DOHH2 (cell line): ENCODE data around the gene GAA.

Experiments
- EZH2phosphoT487 ChIP-seq: fragments of 200-600 bp; sonication (generic); IDR thresholded peaks from 2 replicates; pipeline ENCODE4 v1.6.1; 2017; ENCODE audit warnings: borderline replicate concordance, mild to moderate bottlenecking, antibody characterized with exemption, low read length, moderate library complexity, mixed read lengths
- TF ChIP-seq, protein P1 (sequence below): fragments of 200-600 bp; sonication (generic); IDR thresholded peaks from one replicate; pipeline ENCODE4 v1.5.1; 2014; ENCODE audit warnings: antibody characterized with exemption, mild to moderate bottlenecking, low read depth, low read length; ENCODE audit not compliant: poor library complexity, severe bottlenecking

DNA sequence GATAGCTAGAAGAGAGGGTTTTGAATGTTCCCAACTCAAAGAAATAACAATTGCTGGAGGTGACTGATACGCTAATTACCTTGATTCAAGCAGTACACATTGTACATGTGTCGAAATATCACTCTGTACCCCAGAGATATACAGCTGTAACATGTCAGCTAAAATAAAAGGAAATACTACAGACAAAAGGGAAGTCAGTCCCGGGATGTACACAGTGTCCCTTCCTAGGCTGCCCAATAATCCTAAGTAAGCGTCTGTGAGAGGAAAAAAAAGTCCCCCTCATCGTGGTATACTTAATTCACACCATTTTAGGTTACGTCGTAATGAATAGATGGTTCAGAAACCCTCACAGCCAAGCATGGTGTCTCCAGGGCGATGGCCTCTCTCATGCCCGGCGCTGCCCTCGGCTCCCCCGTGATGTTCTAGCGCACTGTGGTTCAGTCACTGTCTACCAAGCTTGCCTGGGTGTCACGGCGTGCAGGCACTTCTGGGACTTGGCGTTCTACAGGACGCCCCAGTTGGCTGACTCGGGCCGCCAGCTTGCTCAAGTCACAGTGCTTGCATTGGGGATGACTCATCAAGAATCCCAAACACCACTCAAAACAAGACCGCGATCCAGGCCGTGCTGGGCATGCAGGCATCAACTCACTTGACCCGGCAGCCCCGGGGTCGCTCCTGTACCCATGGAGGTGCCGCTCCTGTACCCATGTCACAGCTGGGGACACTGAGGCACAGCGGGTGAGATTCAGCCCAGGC lies 37.4 kb upstream of the GAA start:
- TF ChIP-seq, protein P1, sequence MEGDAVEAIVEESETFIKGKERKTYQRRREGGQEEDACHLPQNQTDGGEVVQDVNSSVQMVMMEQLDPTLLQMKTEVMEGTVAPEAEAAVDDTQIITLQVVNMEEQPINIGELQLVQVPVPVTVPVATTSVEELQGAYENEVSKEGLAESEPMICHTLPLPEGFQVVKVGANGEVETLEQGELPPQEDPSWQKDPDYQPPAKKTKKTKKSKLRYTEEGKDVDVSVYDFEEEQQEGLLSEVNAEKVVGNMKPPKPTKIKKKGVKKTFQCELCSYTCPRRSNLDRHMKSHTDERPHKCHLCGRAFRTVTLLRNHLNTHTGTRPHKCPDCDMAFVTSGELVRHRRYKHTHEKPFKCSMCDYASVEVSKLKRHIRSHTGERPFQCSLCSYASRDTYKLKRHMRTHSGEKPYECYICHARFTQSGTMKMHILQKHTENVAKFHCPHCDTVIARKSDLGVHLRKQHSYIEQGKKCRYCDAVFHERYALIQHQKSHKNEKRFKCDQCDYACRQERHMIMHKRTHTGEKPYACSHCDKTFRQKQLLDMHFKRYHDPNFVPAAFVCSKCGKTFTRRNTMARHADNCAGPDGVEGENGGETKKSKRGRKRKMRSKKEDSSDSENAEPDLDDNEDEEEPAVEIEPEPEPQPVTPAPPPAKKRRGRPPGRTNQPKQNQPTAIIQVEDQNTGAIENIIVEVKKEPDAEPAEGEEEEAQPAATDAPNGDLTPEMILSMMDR, result no peak
- no peak for TF ChIP-seq EZH2phosphoT487
